NCI-H187 treated with DMSO at 0.1 percent for 48 hours (cell line): Measurements from ENCODE around the gene ERCC6L.

Source experiments
- DNase-seq: peaks from one replicate; lab custom pipeline; 2025; lab: John Stamatoyannopoulos, UW

ERCC6L gene, protein sequence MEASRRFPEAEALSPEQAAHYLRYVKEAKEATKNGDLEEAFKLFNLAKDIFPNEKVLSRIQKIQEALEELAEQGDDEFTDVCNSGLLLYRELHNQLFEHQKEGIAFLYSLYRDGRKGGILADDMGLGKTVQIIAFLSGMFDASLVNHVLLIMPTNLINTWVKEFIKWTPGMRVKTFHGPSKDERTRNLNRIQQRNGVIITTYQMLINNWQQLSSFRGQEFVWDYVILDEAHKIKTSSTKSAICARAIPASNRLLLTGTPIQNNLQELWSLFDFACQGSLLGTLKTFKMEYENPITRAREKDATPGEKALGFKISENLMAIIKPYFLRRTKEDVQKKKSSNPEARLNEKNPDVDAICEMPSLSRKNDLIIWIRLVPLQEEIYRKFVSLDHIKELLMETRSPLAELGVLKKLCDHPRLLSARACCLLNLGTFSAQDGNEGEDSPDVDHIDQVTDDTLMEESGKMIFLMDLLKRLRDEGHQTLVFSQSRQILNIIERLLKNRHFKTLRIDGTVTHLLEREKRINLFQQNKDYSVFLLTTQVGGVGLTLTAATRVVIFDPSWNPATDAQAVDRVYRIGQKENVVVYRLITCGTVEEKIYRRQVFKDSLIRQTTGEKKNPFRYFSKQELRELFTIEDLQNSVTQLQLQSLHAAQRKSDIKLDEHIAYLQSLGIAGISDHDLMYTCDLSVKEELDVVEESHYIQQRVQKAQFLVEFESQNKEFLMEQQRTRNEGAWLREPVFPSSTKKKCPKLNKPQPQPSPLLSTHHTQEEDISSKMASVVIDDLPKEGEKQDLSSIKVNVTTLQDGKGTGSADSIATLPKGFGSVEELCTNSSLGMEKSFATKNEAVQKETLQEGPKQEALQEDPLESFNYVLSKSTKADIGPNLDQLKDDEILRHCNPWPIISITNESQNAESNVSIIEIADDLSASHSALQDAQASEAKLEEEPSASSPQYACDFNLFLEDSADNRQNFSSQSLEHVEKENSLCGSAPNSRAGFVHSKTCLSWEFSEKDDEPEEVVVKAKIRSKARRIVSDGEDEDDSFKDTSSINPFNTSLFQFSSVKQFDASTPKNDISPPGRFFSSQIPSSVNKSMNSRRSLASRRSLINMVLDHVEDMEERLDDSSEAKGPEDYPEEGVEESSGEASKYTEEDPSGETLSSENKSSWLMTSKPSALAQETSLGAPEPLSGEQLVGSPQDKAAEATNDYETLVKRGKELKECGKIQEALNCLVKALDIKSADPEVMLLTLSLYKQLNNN

DNA sequence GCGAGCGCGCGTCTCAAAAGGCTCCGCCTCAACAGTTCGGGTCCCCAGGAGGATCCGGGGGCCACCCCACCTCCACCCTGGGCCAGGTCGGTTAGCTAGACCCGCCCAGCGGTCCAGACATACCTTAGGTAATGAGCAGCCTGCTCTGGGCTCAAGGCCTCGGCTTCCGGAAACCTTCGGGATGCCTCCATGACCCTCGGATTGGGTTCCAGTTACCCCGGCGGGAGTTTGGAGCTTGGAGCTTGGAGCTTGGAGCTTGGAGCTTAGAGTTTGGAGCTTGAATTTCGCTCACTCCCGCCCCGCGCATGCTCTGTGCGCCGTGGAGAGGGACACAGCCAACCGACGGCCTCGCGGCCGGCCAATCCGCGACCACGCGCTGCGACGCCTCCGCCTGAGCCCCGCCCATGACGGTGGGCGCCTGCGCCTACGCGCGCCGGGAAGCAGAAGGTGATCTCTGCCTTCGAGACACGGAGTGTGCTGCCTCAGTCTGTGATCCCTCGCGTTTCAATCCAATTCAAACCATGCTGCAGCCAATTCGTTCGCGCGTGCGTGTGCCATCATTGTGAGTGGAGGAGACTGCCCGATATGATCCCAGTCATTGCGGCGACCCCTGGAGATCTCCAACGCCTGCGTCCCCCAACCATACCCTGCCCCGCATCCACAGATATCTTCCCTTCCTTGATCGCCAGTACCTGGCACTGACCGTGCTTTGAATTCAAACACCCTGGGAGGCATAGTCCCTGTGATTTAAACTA, at the start of gene ERCC6L:
ERCC6L (minus strand) TSS at position 307 of the 755 bp plus-strand sequence; CDS start at position 191, 116 bp downstream.
- no peak for DNase-seq

DNA sequence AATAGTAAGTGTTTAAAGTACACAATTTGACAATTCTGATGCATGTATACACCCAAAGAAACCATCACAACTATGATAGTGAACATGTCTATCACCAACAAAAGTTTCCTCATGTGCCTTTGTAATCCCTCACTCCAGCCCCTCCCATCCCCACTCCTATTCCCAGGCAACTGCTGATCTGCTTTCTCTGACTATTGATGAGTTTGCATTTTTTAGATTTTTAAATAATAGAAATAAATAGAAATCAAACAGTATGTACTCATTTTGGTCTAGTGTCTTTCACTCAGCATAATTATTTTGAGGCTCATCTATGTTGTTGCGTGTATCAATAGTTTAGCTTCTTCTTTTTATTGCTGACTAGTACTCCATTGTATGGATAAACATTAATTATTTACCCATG, 43.5 kb upstream of the ERCC6L start:
- no peak for DNase-seq

GRCh38 chrX:72280321-72280845, 41.6 kb upstream of the ERCC6L start:
- no peak for DNase-seq

- no peak for DNase-seq
These were observed 37.7 kb upstream of the ERCC6L start for GRCh38 chrX:72276478-72276953.

- DNase-seq: no peak
These were observed 35.7 kb upstream of the ERCC6L start for GRCh38 chrX:72274526-72274925.

DNA sequence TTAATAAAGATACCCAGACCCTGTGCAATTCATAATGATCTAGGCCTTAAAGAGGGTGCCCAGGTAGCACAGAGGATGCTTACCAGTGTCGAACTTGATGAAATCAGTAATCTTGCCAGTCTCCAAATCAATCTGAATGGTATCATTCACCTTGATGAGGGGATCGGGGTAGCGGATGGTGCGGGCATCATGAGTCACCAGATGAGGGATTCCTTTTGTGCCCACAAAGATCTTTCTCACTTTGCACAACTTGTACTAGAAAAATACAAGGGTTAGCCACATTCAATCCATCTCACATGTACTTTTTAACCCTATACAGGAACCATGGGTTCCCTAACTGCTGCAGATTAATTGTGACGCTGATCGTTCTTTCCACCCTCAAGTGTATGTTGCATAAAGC, 34.9 kb upstream of the ERCC6L start:
- no peak for DNase-seq

DNA sequence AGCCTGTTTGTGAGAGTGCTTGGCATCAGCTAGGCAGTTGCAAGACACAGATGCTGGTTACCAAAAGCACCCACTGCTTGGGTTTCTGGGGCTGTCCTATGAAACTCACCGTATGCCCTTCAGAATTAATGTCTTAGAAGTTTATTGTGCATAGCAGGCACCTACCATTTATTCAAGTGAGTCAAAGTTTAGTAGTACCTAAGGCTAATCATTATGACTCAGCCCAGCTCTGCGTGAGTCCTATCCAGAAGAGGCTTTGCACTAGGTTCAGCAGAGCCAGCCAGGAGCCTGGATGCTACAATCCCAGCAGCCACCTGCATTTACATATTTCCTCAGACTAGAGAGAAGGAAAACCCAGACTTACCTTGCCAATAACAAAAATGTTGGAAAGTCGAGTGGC, 34.0 kb upstream of the ERCC6L start:
- no peak for DNase-seq

- DNase-seq: no peak
These were observed 33.0 kb upstream of the ERCC6L start for GRCh38 chrX:72271812-72272211.

- no peak for DNase-seq
These were observed 32.4 kb upstream of the ERCC6L start for GRCh38 chrX:72271091-72271788.

DNA sequence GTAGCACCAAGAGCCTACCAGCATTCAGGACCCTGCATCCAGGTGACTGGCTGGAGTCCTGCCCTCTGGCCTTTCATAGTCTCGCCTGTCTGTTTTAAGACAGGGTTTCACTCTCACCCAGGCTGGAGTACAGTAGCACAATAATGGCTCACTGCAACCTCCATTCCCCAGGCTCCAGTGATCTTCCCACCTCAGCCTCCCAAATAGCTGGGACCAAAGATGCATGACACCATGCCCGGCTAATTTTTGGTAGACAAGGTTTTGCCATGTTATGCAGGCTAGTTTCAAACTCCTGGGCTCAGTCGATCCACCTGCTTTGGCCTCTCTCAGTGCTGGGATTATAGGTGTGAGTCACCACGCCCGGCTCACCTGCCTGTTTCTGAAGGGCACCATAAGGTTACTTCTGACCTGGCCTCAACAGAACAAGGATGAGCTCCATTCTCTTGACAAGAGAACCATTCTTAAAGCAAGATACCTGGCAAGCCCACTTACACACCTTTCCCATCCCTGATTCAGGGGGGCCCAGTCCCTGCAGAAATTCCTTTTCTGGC, 31.6 kb upstream of the ERCC6L start:
- DNase-seq: no peak

DNA sequence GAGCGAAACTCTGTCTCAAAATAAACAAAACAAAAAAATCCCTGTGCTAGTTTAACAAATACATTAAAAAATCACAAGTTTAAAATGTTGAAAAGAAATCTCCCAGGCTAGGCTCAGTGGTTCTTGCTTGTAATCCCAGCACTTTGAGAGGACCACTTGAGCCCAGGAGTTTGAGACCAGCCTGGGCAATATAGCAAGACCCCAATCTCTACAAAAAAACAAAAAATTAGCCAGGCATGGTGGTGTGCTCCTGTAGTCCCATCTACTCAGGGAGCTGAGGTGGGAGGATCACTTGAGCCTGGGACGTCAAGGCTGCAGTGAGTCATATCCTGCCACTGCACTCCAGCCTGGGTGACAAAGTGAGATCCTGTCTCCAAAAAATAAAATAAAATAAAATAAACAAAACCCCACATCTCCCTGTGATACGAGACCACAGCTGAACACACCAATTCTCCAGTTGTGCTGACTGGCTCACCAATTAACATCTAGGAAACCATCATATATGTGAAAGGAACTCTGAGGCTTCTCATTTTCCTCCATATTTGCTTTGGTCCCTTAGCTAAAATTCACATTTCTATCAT, 30.9 kb upstream of the ERCC6L start:
- no peak for DNase-seq

DNA sequence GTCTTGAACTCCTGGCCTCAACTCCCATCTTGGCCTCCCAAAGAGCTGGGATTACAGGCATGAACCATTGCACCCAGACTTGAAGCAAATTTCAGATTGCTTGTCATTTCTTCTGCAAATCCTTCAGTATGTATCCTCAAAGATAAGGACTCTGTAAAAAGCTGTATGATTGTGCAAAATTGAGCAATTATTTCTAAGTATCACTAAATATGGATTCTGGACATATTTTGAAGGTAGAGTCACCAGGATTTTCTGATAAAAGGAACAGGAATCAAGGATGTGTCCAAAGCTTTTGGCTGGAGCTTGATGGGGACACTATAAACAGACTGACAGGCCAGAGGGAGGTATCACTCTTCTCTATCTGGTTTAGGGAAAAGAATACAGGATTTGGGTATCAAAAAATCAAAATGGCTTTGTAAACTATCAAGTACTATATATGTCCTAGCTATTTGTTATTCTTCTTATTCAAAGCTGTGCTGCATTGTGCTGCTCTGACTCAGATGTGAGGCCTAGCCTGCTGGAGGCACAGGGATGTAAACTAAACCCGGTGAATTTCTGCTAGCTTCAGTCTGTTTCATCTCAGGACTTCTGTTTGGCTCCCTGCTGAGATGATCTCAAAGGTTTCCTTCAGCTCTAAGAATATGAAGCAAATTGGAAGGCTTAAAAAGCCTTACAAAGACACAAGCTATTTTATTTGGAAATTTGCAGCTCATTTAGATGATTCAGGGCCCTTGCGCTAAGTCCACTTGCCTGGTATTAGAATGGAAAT, 30.0 kb upstream of the ERCC6L start:
- no peak for DNase-seq

GRCh38 chrX:72265263-72265662, 26.4 kb upstream of the ERCC6L start:
- no peak for DNase-seq

DNA sequence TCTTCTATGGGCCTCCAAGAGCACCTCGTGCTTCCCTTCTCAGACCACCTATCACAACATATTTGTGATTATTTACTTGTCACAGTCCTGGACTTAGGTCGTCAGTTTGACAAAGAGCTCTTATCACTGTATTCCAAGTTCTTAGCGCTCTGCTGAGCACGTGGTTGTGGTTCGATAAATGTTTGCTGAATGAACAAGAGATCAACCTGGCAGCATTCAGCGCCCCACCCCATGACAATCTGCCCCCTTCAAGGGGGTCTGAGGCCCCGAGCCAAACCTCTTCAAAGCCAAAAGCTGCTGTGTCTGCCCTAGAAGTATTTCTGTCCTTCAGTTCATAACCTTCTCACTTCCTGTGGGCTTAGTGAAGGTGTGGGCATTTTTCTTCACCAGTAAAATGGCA, 23.2 kb upstream of the ERCC6L start:
- DNase-seq: no peak

- DNase-seq: no peak
These were observed 21.6 kb upstream of the ERCC6L start for GRCh38 chrX:72260448-72260847.

DNA sequence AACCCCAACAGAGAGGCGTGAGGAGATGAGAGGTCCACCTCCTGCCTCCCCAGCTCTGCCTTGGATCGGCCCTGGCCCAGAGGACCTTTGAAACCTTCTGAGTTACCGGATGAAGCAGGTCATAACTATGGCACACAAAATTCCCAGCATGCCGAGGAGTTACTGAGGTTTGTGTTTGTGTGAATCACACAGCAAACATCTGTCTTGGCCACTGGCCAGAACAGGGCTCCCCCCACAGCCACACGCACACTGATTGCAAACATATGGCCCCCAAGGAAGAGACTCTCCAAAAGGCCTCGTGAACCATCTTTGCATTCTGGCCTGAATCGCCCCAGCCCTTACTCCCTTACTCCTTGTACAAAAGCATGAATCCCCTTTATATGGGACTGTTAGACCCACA, 19.3 kb upstream of the ERCC6L start:
- DNase-seq: no peak

DNA sequence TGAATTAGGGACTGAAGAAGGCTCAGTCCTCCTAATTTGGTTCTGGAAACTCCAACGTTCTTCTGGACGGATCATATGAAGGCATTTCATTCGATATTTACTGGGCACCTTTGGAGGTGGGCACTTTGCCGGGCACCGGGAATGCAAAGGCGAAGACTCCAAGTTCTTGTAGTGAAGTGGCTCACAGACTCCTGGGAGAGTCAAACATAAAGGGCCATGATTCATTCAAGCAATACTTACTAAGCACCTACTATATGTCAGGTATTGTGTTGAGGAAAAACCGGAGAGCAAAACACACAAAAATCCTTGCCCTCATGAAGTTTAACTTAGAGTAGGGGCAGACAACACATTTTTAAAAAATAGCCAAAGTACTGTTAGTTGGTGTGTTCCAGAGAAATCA, 17.0 kb upstream of the ERCC6L start:
- no peak for DNase-seq

DNA sequence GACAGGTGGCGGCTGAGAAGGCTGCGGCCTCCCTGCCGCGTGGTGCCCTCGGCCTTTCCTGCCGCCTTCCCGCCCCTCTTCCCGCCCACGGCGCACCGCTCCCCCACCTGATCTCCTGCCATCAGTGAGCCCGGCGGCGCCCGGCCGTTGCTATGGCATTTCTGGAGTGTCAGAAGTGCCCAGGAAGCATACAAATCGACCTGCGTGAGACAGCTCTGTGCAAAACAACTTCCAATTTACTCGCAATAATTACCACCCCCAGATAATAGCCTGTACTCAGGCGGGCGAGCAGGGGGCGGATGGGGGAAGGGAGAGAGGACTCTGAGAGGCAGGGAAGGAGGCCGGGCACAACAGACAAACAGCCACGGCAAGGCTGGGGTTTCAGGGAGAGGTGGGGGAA, 16.6 kb upstream of the ERCC6L start:
- no peak for DNase-seq

- no peak for DNase-seq
These were observed 16.0 kb upstream of the ERCC6L start for GRCh38 chrX:72254816-72255215.
